NCI-H1092 (cell line): ENCODE data around the gene KSR1.
"Not testable (repeated sequence)": the region's sequence is repeated elsewhere in the genome, so short reads cannot be mapped to it uniquely, and the experiment has no call there.

Experiments used
- DNase-seq: peaks from one replicate; lab custom pipeline; 2025; lab: John Stamatoyannopoulos, UW

Gene KSR1

GRCh38 chr17:27663936-27664605 lies 207.8 kb downstream of the KSR1 start:
- DNase-seq: no peak

- no peak for DNase-seq
These were observed 208.3 kb downstream of the KSR1 start for GRCh38 chr17:27664606-27664965.

GRCh38 chr17:27665549-27665948 lies 209.3 kb downstream of the KSR1 start:
- no peak for DNase-seq

DNA sequence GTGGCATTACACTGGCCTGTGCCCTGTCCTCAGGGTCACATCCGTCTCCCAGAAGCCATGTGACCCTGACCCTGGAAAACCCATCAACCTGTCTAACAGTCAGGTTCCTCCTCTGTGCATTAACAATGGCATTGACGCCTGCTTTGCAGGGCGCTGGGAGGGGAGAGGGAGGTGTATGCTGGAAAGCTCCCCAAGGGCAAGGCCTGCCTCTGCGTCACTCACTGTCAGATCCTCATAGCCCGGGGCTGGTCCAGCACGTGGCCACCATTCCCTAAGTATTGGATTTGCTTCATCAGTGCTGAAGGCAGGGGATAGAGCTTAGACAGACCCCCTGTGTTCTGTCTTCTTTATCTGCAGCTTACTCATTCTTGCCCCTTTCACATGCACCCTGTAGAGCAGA lies 210.0 kb downstream of the KSR1 start:
- not testable (repeated sequence) for DNase-seq

DNA sequence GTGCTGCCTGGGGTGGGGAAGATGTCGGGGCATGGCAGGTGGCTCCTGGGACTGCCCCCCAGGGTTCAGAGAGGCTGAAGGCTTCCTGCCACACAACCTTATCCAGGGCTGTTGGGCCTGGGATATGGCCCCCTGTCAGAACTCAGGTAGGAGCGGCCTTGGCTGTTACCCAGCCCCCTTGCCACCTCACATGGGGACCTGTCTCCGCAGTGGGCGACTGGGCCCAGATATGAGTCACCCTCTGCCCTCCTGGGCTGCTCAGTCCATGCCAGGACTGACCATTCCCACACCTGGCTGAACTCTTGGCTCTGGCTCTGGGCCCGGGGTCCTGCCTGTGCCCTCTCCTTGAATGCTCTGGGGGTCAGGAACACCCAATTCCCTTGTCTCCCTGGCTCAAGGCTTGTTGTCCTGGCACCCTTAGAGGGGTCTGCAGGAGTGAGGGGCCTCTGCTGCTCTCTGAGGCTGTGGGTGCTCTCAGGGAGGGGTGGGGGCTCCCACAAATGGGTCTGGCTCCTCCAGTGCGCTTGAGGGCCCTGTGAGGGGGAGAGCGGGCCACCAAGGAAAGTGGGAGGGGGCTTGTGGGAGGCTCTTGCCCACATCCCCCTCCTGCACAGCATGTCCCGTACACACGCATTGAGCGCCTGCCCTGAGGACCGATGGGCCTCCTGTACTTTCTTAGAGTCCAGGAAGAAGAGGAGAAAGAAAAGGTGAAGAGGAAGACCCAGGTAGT lies 210.7 kb downstream of the KSR1 start:
- no peak for DNase-seq

DNA sequence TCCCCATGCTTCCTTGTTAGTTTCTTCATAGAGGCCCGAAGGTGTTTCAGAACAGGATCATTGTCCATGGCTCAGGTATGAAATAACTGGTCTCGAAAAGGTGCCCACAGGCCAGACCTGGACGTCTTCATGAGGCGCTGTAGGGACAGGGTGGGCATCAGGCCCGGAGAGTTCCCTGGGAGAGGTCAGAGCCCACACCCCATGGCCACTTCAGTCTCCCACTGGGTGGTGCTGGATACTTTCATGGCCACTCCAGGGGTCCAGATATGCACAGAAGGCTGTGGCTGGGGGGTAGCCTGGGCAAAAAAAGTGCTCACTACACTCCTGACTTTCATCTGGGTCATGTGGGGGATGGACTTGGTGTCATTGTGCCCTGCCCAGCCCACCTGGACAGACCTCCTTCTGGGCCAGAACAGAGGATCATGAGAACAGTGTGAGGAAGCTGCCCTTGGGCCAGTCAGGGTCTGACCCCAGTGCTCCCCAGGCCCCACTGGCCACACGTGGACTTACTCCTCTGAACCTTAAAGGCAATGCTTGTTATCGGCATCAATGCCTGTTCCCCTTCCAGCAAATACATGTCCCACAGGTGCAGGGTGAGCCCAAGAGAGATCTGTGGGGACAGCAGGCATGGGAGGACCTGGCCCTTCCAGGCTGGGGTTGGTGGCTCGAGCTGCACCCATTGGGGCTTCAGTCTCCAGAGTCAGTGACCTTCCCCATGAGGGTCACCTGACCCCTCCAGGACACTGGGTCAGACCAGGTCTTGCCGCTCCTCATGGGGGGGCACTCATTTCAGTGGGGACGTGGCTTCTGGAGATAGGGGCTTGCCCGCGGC lies 211.6 kb downstream of the KSR1 start:
- no peak for DNase-seq

- no peak for DNase-seq
These were observed 212.2 kb downstream of the KSR1 start for GRCh38 chr17:27668488-27668823.

- no peak for DNase-seq
These were observed 212.9 kb downstream of the KSR1 start for GRCh38 chr17:27669136-27669535.

DNA sequence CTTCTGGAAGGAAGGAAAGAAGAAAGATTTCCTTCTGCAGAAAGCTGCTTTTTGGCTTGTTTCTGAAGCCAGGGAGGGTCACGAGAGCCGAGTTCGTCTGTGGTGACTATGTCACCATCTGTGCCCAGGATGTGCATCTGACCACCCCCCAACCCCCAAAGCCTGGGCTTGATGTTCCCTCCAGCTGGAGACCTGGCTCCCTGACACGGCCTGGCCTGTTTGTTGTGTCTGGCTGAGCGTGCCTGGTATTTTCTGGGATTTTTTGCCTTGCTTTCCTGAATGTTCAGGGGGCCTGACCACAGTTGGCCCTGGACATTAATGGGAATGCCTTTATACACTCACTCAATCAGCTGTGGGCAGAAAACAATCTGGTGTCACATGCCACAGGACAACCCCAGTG lies 213.6 kb downstream of the KSR1 start:
- no peak for DNase-seq

DNA sequence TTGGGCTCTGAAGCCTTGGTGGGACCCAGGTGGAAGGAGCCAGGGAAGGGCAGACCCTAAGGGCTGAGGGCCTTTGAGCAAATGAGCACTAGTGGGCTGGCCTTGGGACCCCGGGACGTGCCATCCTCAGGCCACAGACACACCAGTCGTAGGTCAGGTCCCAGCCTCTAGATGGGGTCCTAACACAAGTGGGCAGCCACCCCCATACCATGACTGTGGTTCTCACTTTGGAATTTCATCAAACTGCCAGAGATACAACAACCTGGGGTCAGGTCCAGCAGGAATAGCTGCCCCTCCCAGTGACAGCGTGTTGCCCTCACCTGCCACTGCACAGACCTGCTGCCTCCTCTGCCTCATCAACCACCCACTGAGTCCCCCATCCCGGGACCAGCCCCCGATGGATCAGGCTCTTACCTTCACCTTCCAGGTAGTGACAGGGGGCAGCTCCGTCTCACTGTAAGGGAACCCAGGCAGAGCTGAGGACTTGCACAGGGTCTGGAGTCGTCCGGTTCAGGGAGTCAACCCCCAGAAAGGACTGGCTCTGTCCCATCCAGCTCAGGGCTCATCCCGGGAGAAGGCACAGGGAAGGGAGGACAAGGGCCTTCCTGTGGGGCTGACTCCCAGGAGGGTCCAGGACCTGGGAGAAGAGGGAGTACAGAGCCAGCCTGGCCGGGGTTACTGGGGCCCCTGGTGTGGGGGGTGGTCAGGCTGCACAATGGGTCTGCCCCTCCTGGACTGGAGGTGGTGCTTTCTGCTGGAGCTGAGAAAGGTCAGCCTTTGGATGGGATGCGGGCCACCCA lies 214.7 kb downstream of the KSR1 start:
- no peak for DNase-seq

GRCh38 chr17:27671591-27671910 lies 215.3 kb downstream of the KSR1 start:
- DNase-seq: no peak

- DNase-seq: not testable (repeated sequence)
These were observed 215.8 kb downstream of the KSR1 start for GRCh38 chr17:27671977-27672480.

DNA sequence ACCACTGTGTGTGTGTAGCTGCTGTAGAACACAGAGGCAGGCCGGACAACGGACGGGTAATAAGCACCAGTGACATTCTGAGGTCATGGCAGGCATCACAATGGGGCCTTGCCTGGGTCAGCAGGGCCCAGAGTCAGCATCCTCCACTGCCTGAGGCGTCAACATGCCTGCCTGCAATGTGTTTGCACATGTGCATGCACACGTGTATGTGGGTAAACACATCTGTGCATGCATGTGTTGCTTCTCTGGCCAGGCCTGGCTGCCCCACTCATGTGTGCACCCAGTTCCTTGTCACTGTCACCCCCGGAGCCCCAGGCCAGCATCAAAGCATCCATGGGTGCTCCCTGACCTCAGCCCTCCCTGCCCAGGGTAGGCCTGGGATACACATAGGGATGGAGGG lies 218.1 kb downstream of the KSR1 start:
- no peak for DNase-seq
